GM18498 (cell line): ENCODE measurements around the gene TRIM28.
A peak's percentile ranks its signal among the peaks of the same experiment; 100 is the strongest.
"Not testable (repeated sequence)": the region's sequence is repeated elsewhere in the genome, so short reads cannot be mapped to it uniquely, and the experiment has no call there.

Experiments
- ATAC-seq: cut with Tn5 transposase; IDR thresholded peaks from one replicate; pipeline ENCODE4 v1.9.1; 2021; ENCODE audit warnings: mild to moderate bottlenecking, moderate library complexity; ENCODE audit not compliant: unreplicated experiment

Gene TRIM28

DNA sequence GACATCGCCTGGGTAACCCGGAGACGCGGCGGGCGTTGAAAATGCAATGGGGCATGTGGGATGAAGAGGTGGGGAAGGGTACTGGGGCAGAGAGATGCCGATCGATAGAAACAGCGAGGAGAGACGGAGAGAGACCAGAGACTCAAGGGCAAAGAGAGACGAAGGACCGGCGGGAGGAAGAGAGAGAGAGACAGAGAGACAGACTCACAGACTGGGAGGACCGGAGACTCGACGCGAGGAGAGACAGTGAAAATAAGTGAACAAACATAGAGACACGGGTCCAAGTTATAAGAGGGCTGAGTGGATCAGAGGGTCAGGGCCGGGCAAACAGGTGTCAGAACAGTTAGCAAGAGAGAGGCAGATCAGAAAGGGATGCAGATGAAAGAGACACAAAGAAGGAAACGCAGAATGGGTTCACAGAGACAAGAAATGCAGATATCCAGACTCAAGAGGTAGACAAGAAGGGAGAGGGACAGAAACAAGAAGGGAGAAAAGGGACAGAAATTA, 29.8 kb downstream of the TRIM28 start:
- ATAC-seq = no peak

DNA sequence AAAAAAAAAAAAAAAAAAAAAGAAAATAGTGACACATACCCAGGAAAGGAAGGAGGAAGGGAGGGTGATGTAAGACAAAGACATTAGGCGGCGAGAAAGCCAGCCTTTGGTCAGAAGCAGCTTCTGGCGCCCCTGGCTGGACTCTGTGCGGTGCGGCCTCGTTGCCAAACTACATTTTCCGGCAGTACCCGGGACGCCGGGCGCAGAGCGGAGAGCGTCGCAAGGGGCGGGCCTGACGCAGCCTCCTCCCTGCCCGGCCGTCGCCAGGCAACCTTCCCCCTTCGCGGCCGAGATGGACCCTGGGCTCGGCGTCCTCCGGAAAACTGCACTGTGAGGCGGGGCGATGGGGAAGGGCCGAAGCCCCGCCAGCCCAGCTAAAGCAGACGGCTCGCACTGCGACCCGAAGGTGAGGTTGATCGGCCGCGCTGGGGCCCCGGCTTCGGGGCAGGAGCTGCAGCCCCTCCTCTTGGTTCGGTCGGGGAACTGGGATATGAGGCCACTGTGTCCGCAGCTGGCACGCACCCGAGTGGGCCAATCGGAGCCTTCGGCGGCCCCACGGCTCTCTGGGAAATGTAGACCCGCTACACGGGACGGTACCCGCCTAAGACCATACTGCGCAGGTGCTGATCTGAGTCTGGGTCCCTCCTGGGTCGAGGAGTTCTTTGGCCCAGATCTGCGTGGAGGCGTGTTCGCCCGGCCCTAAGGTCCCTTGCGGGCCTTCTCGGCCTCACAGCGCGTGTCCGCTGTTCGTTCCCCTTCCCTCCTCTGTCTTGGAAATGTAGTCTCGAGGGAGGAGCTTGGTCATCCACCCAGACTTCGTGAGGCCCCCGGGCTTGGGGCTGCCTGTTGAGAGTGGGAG, 31.5 kb downstream of the TRIM28 start:
- peak; percentile 38 for ATAC-seq

DNA sequence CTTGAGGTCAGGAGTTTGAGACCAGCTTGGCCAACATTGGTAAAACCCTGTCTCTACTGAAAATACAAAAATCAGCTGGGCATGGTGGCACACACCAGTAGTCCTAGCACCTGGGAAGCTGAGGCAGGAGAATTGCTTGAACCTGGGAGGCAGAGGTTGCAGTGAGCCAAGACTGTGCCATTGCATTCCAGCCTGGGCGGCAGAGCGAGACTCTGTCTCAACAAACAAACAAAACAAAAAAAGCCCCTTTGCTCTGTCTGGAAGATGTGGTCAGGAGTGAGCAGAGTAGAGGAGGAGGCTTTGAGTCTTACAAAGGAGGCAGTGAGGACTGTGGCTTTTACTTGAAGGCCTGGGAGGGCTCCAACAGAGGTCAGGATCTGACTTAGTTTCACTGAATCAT, 33.7 kb downstream of the TRIM28 start:
- not testable (repeated sequence) for ATAC-seq

DNA sequence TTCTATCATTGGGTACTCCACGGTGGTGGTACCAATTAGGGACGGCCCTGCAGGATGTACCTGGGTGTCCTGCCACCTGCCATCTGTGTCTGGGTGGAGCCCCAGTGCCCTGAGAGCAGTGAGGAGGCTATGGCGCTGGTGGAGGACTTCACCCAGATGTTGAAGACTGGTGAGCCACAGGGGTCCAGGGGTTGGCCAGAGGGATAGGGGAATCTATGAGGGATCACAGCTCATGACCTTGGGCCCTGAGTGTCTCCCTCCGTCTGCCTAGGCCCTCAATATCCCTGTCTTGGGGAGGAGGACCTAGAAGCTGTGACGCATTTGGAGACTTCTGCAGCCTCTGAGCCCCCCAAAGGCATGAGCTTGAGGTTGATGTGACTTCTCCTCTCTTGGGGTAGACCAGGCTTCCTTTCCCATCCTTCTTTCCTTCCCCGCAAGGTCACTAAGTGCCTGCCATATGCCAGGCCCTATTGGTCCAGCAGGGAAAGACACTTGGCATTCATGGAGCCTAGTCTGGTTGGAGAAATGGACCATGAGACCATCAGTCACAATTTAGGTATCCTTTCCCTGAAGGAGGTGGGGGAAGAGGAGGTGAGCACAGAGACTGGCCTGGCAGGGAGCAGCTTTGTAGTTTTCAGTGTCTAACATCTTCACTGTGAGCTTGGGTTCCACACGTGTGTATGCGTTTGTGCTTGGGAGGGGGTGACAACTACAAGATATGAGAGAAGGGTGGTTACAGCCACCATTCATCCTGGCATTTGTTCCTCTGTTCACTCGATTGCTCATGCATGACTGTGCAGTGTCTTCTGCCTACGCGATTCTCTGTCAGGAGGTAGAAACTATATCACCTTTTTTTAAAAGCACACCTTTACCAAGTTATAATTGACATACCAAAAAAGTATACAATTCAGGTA, 34.4 kb downstream of the TRIM28 start:
- no peak for ATAC-seq

DNA sequence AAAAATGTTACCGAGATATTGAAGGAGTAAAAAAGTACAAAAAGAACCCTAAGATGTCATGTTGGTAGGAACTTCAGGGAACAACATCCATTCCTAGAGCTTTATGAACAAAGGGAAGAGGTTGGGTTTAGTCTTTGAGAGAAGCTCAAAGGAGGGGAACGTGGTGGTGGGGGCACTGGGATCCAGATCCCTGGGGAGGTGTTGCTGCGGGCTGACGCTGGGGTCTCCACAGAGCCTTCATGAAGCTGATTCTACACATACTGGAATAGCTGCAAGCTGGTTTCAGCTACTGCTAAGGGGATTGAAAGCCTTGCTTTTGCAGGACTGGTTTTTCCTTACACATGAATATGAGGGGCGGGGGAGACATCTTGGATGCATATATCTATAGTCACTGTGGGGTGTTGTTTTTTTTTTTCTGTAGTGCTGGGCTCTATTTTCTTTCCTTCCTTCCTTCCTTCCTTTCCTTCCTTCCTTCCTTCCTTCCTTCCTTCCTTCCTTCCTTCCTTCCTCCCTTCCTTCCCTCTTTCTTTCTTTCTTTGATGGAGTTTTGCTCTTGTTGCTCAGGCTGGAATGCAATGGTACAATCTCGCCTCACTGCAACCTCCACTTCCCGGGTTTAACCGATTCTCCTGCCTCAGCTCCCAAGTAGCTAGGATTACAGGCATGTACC, 35.7 kb downstream of the TRIM28 start:
- no peak for ATAC-seq

DNA sequence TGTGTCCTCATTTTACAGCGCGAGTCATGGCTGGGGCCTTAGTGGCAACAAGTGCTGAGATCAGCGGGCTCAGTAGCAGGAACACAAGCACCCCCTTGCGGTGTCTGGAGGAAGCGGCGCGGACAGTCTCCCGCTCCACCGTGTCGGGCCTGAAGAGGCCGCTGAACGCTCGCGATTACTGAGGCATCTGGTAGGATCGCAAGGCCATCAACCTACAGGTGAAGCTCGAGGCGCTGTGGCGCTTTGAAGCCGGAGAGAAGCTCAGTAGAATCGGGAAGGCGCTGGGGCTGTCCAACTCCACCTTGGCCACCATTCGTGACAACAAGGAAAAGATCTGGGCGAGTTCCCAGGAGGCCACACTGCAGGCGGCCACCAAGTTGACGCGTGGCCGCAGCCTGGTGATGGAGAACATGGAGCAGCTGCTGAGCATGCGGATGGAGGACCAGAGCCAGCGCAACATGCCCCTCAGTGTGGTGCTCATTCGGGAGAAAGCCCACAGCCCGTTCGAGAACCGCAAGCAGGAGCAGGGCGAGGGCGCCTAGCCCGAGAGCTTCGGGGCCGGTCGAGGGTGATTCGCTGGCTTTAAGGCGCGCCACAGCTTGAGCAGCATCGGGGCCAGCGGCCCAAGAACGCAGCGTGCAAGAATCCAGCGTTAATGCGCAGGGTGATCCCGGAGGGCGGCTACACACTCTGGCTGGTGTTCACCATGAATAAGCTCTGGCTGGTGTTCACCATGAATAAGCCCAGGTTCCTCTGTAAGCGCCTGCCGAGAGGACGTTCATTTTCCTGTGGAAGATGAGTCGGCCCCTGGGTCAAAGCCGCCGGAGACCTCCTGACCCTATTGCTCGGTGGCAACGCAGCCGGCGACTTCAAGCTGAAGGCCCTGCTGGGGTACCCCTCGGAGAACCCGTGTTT, 37.6 kb downstream of the TRIM28 start:
- peak; percentile 70 for ATAC-seq

DNA sequence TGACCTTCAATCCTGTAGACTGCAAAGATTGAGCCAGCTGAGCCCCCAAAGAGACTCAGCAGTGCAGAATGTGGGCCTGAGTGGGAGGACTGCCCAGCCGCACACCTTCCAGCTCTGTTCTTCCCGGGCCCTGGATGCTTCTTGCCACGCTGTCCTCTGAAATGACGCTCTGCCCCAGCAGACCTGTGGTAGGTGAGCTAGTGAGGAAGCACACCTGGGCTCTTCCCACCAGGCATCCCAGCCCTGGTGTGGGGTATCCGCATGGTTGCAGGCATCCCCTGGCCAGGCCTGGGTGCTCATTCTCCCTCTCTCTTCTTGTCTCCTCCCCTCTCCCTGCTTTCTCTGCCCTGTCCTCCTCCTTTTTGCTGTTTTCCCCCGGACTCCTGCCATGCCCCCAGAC, 39.1 kb downstream of the TRIM28 start:
- no peak for ATAC-seq

DNA sequence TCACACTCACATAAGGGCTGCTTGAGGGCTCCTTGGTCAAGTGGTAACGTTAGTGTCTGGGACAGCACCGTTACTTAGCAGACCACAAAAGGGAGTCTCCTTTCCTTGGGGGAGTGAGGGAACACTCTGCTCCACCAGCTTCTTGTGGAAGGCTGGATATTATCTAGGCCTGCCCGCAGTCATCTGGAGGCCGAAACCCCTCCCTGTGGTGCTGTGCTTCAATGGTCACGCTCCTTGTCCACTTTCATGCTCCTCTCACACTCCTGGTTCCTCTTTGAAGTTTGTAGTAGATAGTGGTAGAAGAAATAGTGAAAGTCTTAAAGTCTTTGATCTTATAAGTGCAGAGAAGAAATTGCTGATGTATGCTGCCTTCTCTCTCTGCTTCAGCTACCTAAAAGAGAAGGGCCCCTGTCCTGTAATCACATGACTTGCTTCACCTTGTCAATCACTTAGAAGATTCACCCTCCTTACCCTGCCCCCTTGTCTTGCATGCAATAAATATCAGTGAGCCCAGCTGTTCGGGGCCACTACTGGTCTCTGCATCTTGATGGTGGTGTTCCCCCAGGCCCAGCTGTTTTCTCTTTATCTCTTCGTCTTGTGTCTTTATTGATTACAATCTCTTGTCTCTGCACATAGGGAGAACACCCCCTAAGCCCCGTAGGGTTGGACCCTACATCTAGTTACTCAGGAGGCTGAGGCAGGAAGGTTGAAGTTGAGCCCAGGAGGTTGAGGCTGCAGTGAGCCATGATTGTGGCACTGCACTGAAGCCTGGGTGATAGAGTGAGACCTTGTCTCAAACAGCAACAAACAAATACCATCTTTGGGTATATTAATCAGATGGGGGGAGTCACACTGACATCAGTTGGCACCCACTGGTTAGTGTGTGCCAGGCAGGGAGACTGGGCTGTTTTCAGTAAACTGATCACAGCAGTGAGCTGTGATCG, 40.9 kb downstream of the TRIM28 start:
- ATAC-seq = no peak

DNA sequence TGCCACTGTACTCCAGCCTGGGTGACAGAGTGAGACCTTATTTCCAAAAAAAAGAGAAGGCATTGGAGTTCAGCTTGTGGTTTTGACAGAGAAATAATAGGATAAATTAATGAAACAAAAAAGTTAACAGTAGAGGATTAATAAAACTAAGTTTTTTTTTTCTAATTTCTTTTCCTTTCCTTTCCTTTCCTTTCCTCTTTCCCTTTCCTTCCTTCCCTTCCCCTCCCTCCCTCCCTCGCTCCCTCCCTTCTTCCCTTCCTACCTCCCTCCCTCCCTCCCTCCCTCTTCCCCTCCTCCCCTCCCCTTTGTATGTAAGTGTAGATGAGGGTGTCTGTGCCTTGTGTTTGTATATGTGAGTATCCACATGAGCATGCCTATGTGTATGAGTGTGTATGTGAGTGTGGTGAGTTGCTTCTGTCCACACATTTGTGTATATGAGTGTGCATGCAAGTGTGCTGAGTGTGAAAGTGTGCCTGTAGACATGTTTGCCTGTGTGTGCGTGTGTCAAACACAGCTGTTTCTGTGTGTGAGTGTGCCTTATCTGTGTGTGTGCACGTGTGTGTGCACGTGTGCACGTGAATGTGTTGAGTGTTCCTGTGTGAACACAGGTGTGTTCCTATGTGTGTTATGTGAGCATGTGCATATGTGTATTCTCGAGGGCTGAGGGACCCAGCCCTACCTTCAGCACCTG, 41.7 kb downstream of the TRIM28 start:
- ATAC-seq = no peak

DNA sequence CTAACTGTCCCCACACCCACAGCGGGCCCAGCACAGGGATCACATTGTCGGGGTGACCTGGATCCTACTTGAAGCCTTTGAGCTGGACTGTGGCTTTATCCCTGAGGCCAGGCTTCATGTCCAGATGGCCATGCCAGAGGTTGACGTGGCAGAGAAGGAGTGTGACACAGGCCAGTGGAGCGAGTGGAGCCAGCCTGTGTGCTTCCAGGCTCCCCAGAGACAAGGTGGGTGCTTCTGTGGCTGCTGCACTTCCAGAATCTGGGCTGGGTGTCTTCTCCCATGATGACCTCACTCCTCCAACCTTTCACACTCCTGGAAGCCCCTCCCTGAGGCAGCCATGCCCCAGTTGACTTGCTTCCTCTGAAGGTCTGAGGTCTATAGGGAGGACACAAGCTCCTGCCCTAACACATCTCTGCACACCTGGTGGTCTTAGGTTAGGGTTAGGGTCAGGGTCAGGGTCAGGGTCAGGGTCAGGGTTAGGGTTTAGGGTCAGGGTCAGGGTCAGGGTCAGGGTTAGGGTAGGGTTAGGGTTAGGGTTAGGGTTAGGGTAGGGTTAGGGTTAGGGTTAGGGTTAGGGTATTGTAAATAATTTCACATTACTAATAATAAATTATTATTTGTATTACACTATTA, 42.4 kb downstream of the TRIM28 start:
- no peak for ATAC-seq
